ENCODE results near the gene RTL5.

- TF ChIP-seq, protein P1, sequence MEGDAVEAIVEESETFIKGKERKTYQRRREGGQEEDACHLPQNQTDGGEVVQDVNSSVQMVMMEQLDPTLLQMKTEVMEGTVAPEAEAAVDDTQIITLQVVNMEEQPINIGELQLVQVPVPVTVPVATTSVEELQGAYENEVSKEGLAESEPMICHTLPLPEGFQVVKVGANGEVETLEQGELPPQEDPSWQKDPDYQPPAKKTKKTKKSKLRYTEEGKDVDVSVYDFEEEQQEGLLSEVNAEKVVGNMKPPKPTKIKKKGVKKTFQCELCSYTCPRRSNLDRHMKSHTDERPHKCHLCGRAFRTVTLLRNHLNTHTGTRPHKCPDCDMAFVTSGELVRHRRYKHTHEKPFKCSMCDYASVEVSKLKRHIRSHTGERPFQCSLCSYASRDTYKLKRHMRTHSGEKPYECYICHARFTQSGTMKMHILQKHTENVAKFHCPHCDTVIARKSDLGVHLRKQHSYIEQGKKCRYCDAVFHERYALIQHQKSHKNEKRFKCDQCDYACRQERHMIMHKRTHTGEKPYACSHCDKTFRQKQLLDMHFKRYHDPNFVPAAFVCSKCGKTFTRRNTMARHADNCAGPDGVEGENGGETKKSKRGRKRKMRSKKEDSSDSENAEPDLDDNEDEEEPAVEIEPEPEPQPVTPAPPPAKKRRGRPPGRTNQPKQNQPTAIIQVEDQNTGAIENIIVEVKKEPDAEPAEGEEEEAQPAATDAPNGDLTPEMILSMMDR (IDR thresholded peaks at IDR 0.05), result no peak
- TF ChIP-seq POLR2A (IDR thresholded peaks at IDR 0.05) (no peak), EP300 (IDR thresholded peaks at IDR 0.05) (no peak)
Observed at GRCh38 chrX:72110051-72110875, 21.5 kb downstream of the RTL5 start.
